Measurements from ENCODE around the gene ACP6.
"Not testable (repeated sequence)": the region's sequence is repeated elsewhere in the genome, so short reads cannot be mapped to it uniquely, and the experiment has no call there.

Gene ACP6

DNA sequence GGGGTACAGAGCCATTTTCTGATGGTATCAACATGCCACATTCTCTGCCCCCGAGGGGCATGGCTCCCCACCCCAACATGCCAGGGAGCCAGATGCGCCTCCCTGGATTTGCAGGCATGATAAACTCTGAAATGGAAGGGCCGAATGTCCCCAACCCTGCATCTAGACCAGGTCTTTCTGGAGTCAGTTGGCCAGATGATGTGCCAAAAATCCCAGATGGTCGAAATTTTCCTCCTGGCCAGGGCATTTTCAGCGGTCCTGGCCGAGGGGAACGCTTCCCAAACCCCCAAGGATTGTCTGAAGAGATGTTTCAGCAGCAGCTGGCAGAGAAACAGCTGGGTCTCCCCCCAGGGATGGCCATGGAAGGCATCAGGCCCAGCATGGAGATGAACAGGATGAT is 50.6 kb downstream of the ACP6 start:
- no peak for DNase-seq (ENCODE audit: low spot score)

GRCh38 chr1:147618771-147619170 is 51.6 kb downstream of the ACP6 start:
- no peak for DNase-seq (ENCODE audit: low spot score)

GRCh38 chr1:147618077-147618569 is 52.2 kb downstream of the ACP6 start:
- DNase-seq (ENCODE audit: low spot score) = peak; percentile 42

DNA sequence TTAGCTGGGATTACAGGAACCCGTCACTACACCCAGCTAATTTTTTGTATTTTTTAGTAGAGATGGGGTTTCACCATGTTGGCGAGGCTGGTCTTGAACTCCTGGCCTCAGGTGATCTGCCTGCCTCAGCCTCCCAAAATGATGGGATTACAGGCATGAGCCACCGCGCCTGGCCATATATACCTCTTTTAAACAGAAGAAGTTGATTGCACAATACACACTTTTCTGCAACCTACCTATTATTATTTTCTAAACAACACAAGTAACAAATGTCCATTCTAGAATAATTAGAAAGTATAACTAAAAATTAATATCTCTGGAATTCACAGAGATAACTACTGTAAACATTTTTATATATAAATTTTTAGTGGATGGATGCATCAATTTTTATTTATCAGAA is 55.4 kb downstream of the ACP6 start:
- not testable (repeated sequence) for DNase-seq (ENCODE audit: low spot score)

- DNase-seq (ENCODE audit: low spot score) = no peak
Observed at GRCh38 chr1:147613506-147613905, 56.8 kb downstream of the ACP6 start.

DNA sequence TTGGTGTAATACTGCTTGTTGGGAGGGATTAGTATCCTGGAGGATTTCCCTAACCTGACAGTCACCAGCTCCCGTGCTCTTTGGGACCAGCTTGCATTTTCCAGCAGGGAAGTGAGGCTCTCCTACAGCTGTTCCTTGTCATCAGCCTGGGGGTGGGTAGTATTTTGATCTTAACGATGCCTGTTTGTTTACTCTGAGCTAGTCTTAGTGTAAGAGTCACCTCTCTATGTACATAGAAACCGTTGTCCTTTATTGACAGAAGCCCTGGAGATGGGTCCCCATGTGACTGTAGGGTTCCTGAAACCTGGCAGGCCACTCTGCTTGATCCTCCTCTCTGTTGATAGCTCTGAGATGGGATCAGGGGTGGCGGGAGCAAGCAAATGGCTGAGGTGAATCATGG is 58.0 kb downstream of the ACP6 start:
- no peak for DNase-seq (ENCODE audit: low spot score)

DNA sequence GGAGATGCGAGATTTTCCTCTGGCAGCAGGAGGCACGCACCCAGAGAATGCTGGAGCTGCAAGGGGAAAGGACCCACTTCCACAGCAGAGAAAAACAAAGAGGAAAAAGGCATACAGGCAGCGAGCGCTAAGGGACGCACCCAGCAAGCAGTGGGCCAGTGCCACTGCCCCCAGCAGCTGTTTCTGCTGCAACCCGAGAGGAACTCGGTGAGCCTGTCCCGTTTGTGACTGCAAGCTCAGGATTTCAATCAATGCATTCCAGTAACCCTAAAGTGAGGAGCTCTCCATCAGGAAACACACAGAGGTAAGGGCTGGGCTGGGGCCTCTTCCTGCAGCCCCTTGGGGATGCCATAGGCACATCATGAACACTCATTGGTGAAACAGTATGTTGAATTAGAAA is 58.7 kb downstream of the ACP6 start:
- no peak for DNase-seq (ENCODE audit: low spot score)

DNA sequence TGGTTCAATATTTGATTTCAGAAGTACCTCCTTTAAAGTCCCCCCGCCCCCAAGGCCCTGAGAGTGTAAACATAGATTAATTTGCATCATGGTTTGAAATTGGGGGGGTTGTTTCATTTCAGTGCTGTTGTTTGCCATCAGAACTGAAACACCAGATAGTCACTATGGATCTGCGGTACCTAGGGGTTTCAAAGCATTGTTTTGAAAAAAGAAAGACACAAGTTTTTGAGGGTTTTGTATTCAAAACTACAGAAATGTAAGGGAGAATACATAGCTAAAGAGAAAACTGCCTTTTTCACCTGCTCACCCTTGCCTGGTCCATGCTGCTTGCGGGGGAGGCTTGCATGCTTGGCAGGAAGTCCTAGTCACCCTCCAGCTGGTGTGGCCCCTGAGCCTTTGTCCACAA is 59.3 kb downstream of the ACP6 start:
- no peak for DNase-seq (ENCODE audit: low spot score)

DNA sequence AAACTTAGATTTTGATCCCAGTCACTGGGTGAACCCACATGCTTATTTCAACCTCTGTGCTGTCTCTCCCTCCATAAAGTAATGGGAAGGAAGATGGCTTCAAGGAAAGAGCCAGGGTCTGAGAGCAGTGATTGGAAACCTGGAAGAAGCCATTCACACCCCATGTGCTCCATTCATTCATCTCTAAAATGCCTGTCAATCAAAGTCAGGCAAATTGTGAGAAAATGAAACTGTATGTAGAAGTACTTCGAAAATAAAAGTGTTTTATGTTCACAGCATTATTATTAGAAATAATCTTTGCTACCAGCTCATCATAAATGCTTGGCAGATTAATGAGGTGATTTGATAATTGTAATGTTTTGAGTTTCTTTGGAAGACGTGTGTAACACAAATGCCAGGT is 61.0 kb downstream of the ACP6 start:
- DNase-seq (ENCODE audit: low spot score) = no peak

DNA sequence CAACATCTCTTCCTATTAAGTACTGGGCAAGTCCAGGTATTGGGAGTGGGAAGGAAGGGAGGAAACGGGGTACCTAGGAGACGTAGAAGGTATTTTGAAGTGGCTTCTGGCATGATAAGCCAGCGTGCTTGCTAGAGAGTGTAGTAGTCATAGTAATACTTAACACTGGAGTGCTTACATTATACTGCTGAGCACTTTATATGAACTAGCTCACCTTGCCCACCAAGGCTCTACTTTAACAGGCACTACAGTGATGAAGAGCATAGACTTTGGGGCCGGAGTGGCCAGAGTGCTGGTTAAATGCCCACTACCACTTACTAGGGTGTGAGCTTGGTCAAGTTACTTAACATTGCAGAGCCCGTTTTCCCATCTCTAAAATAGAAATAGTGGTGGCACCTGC is 61.7 kb downstream of the ACP6 start:
- DNase-seq (ENCODE audit: low spot score) = no peak

DNA sequence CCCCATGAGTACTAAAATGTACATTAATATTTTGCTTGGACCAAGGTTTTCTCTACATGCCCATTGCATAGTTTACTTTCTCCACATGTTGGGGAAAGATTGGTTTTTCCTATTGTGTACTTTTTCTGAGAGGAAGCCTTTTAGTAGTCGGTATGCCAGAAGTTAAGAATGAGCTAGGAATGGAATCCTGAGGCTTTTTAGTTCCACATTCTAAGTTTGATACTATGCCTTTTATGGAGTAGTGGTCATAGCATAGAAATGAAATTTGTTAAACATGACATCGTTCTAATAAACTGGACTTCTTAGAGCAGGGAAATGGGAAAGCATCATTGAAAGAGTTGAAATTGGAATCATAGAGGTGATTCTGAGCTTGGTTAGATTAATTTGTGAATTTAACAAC is 64.7 kb downstream of the ACP6 start:
- DNase-seq (ENCODE audit: low spot score) = no peak

GRCh38 chr1:147603986-147604385 is 66.3 kb downstream of the ACP6 start:
- DNase-seq (ENCODE audit: low spot score) = no peak

DNA sequence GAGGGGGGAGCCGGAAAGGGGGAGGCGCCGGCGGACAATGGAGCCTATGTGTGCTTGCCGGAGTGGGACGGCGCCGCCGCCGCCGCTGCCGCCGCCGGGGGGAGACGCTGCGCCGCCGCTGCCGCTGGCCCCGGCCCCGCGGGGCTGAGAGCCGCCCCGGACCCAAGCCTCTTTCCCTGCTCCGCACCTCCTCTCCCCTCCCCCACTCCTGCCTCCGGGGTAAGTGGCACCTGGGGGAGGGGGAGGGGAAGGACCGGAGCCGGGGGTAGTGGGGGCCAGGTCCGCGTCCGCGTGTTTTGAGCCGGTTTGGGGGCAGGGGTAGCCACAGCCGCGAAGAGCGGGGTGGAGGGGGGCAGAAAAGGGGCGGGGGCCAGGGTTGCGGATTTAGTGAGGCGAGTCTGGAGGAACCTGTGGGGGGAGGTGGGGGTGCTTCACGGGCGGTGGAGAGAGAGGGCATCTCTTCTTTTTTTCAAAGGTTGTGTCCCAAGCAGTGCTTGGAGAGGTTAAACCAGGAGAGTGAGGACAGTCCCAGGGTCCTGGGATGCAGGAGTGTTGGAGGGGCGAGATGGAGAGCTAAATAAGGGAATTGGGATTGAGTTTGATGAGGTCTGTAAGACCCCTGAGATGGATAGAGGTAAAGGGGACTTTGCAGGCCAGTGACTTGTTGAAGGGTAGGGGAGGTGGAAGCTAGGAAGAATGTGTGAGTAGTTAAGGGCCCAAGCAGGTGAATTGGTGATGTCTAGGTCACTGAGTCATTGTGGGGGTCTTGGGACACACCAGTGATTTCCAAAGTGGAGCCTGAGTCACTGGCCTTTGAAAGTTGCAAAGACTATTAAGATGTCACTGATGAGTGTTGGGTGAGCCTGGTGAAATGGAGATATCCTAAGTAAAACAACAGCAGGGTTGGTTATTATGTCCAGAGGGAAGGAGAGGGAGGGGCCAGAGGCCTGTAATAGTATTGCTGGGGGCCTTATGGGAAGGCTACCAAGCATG is 69.9 kb downstream of the ACP6 start:
- DNase-seq (ENCODE audit: low spot score) = no peak

DNA sequence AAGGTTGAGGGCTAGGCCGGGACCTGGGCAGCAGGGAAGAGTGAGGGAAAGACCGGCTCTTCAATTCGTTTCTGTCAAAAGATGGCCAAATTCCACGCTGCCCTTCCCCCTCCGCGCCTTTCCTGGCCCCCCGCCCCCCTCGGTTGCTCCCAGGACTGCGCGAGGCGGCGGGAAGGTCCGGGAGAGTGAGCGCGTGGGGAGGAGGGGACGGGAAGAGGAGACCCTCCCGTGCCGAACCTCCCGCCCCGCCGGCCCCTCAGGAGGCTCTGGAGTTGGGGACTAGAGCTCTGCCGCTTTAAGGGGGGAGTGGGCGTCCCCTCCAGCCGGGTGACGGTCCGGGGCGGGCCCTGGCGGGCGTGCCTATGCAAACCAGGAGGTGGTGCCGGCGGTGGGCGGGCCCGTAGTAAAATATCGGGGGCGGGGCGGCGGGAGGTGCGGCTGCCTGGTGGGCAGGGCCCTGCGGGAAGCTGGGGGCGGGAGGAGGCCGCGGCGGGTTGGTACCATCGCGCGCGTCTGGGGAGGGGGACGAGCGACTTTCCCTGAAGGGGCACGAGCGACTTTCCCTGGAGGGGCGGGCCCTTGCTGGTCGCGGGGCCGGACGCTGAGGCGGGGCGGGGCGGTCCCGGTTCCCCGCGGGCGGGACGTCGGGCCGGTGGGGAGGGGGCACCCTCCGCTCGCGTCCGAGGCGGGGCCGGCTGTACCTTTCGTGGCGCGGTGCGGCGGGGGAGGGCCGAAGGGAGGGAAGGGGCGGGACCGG is 70.8 kb downstream of the ACP6 start:
- peak; percentile 97 for DNase-seq (ENCODE audit: low spot score)

- DNase-seq (ENCODE audit: low spot score) = no peak
Observed at GRCh38 chr1:147598621-147599361, 71.5 kb downstream of the ACP6 start.

DNA sequence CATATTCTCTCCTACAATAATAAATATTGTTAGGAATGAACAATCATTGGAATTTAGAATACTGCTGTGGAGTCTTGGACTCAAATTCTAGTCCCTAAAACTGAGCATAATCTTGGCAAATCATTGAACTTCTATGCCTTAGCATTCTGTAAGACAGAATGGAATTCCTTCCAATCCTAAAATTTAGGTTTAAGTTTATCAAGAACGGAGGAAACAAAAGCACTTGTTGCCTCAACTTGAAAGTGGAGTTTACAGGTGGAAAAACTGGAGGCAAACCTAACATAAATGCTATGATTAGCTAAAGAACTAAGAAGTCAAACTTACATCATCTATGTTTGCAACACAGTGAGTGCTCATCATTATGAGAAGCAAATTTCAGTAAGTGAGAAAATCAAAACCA is 73.3 kb downstream of the ACP6 start:
- no peak for DNase-seq (ENCODE audit: low spot score)

All from putamen (tissue), 1 donor.